GM23248 (cell line): ENCODE results near the gene FLT1.

Experiments
- EZH2 ChIP-seq: fragments of 200-600 bp; sonication (generic); IDR thresholded peaks from 2 replicates; pipeline ENCODE4 v1.6.1; 2018; ENCODE audit warnings: antibody characterized with exemption, mild to moderate bottlenecking; ENCODE audit not compliant: insufficient read depth, poor library complexity, severe bottlenecking
- EZH2phosphoT487 ChIP-seq: fragments of 200-600 bp; sonication (generic); IDR thresholded peaks from 2 replicates; pipeline ENCODE4 v1.6.1; 2018; ENCODE audit warnings: antibody characterized with exemption, moderate library complexity, mild to moderate bottlenecking, low read depth; ENCODE audit not compliant: insufficient read depth

DNA sequence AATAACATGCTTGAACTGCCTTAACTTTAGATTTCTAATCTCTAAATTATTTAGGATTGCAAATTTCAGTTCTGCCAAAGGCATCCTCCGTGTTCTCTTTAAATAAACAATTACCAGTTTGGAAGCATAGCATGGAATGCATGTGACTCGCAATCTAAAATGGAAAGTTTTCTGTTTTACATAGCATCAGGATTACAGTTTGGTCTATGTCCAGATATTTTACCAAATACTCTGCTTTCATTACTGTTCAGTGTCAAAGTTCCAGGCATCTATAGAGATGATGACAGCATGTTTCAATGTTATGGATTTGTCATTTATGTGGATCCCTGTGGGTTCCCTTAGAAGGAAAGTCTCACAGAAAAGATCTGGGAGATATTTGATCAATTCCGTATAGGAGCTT lies 16.8 kb downstream of the FLT1 start:
- no peak for TF ChIP-seq EZH2
- TF ChIP-seq EZH2phosphoT487, result no peak
